HG03196 (cell line): Measurements from ENCODE around the gene SORCS2.

Source experiments
- ATAC-seq: cut with Tn5 transposase; IDR thresholded peaks from one replicate; pipeline ENCODE4 v1.9.1; 2021; ENCODE audit not compliant: unreplicated experiment

SORCS2 gene

GRCh38 chr4:7638984-7639789 lies 446.8 kb downstream of the SORCS2 start:
- no peak for ATAC-seq

- no peak for ATAC-seq
These were observed 447.8 kb downstream of the SORCS2 start for GRCh38 chr4:7640136-7640535.

- no peak for ATAC-seq
These were observed 449.4 kb downstream of the SORCS2 start for GRCh38 chr4:7641712-7642111.

- ATAC-seq: no peak
These were observed 450.6 kb downstream of the SORCS2 start for GRCh38 chr4:7642741-7643458.

GRCh38 chr4:7645158-7645557 lies 452.8 kb downstream of the SORCS2 start:
- ATAC-seq: no peak

- ATAC-seq: no peak
These were observed 453.6 kb downstream of the SORCS2 start for GRCh38 chr4:7645956-7646355.

GRCh38 chr4:7646384-7647061 lies 454.2 kb downstream of the SORCS2 start:
- ATAC-seq: no peak

GRCh38 chr4:7647186-7647585 lies 454.8 kb downstream of the SORCS2 start:
- ATAC-seq: no peak

- ATAC-seq: no peak
These were observed 455.5 kb downstream of the SORCS2 start for GRCh38 chr4:7647600-7648543.

- ATAC-seq: no peak
These were observed 456.4 kb downstream of the SORCS2 start for GRCh38 chr4:7648544-7649395.

GRCh38 chr4:7649411-7649740 lies 457.0 kb downstream of the SORCS2 start:
- ATAC-seq: no peak

GRCh38 chr4:7649741-7650531 lies 457.6 kb downstream of the SORCS2 start:
- no peak for ATAC-seq

- no peak for ATAC-seq
These were observed 458.5 kb downstream of the SORCS2 start for GRCh38 chr4:7650606-7651385.

- no peak for ATAC-seq
These were observed 459.2 kb downstream of the SORCS2 start for GRCh38 chr4:7651461-7651921.

- ATAC-seq: no peak
These were observed 459.7 kb downstream of the SORCS2 start for GRCh38 chr4:7652006-7652405.

- ATAC-seq: no peak
These were observed 460.1 kb downstream of the SORCS2 start for GRCh38 chr4:7652451-7652881.

GRCh38 chr4:7652906-7653305 lies 460.6 kb downstream of the SORCS2 start:
- ATAC-seq: no peak
